ENCODE results near the gene DGKB.

GRCh38 chr7:14228341-14228740 is 674.2 kb downstream of the DGKB start:
- TF ChIP-seq CTCF (conservative IDR thresholded peaks at IDR 0.05 in 1 of 2, IDR thresholded peaks at IDR 0.05 in 1 of 2; ENCODE audit: low read depth in 1 of 2, low read length in 2 of 2) (no peak), EZH2 (IDR thresholded peaks at IDR 0.05; ENCODE audit: low read length, missing control alignments) (no peak)
